Stimulated activated naive CD8-positive, alpha-beta T cell treated with anti-CD3 and anti-CD28 coated beads, Interleukin-15, amount 100 ng/mL, for 72 hours (primary cell): ENCODE measurements around the gene KCNMB1.
A peak's percentile ranks its signal among the peaks of the same experiment; 100 is the strongest.

ENCODE experiments used
- ATAC-seq: fragments of 150-1000 bp; cut with Tn5 transposase; 2 replicates; pipeline ENCODE4 v1.10.0; 2021; ENCODE audit warnings: mild to moderate bottlenecking, moderate library complexity
- DNase-seq, 2 donors: peaks; one replicate each; pipeline ENCODE4 v3.0.0; 2021 to 2022
- H3K27ac Mint-ChIP-seq, 2 donors: one replicate each; pipeline ENCODE4 v1.8.0; 2022; ENCODE audit warnings: mild to moderate bottlenecking in 2 of 2, mixed read lengths in 2 of 2, moderate library complexity in 2 of 2
- H3K27me3 Mint-ChIP-seq: one replicate; pipeline ENCODE4 v1.8.0; 2022; ENCODE audit warnings: mixed read lengths
- H3K4me1 Mint-ChIP-seq: one replicate; pipeline ENCODE4 v1.8.0; 2022; ENCODE audit warnings: mild to moderate bottlenecking, mixed read lengths
- H3K4me3 Mint-ChIP-seq, 2 donors: one replicate each; pipeline ENCODE4 v1.8.0; 2022; ENCODE audit warnings: mild to moderate bottlenecking in 2 of 2, mixed read lengths in 2 of 2, moderate library complexity in 1 of 2
- H3K9me3 Mint-ChIP-seq, 2 donors: one replicate each; pipeline ENCODE4 v1.8.0; 2022; ENCODE audit warnings: mixed read lengths in 2 of 2

Gene KCNMB1

GRCh38 chr5:170368586-170368985, 20.6 kb downstream of the KCNMB1 start:
- peaks cover 8% of the 10 kb centered on the region for H3K27me3 Mint-ChIP-seq
- no peak overlapping the region for H3K4me3 Mint-ChIP-seq
- no peaks in the 10 kb centered on the region for H3K4me1 Mint-ChIP-seq
- ATAC-seq (no peak), DNase-seq (no peak)
- H3K9me3 Mint-ChIP-seq: no peaks in the 10 kb centered on the region
- H3K27ac Mint-ChIP-seq: no peak overlapping the region

- no peaks in the 10 kb centered on the region for H3K4me1 Mint-ChIP-seq
- H3K9me3 Mint-ChIP-seq: no peaks in the 10 kb centered on the region
- DNase-seq: no peak
- H3K27ac Mint-ChIP-seq: no peak overlapping the region
- no peaks in the 10 kb centered on the region for H3K27me3 Mint-ChIP-seq
- no peak for ATAC-seq
- no peak overlapping the region for H3K4me3 Mint-ChIP-seq
These were observed 22.9 kb downstream of the KCNMB1 start for GRCh38 chr5:170366276-170366675.

- Mint-ChIP-seq H3K27ac (no peak overlapping the region), H3K27me3 (no peaks in the 10 kb centered on the region), H3K4me3 (no peak overlapping the region), H3K9me3 (no peaks in the 10 kb centered on the region), H3K4me1 (no peaks in the 10 kb centered on the region)
- ATAC-seq: no peak
- DNase-seq: no peak
These were observed 23.3 kb downstream of the KCNMB1 start for GRCh38 chr5:170365831-170366230.

GRCh38 chr5:170365011-170365410, 24.2 kb downstream of the KCNMB1 start:
- ATAC-seq (no peak), DNase-seq (no peak)
- H3K27ac Mint-ChIP-seq: no peak overlapping the region
- H3K4me1 Mint-ChIP-seq: no peaks in the 10 kb centered on the region
- H3K27me3 Mint-ChIP-seq: no peaks in the 10 kb centered on the region
- no peaks in the 10 kb centered on the region for H3K9me3 Mint-ChIP-seq
- no peak overlapping the region for H3K4me3 Mint-ChIP-seq

- no peak overlapping the region for H3K27ac Mint-ChIP-seq
- H3K4me3 Mint-ChIP-seq: no peak overlapping the region
- H3K9me3 Mint-ChIP-seq: no peaks in the 10 kb centered on the region
- DNase-seq (no peak), ATAC-seq (no peak)
- no peaks in the 10 kb centered on the region for H3K4me1 Mint-ChIP-seq
- no peaks in the 10 kb centered on the region for H3K27me3 Mint-ChIP-seq
These were observed 25.5 kb downstream of the KCNMB1 start for GRCh38 chr5:170363671-170364070.

- ATAC-seq (no peak), DNase-seq (no peak)
- Mint-ChIP-seq H3K27ac (peak overlapping the region in 1 of 2 donors; percentile 68), H3K9me3 (no peaks in the 10 kb centered on the region), H3K27me3 (no peaks in the 10 kb centered on the region), H3K4me1 (peaks cover 6% of the 10 kb centered on the region), H3K4me3 (no peak overlapping the region)
These were observed 26.5 kb downstream of the KCNMB1 start for GRCh38 chr5:170362656-170363055.

- Mint-ChIP-seq H3K4me1 (peaks cover 7% of the 10 kb centered on the region), H3K9me3 (no peaks in the 10 kb centered on the region), H3K27ac (no peak overlapping the region), H3K27me3 (no peaks in the 10 kb centered on the region), H3K4me3 (no peak overlapping the region)
- DNase-seq (no peak), ATAC-seq (no peak)
These were observed 27.1 kb downstream of the KCNMB1 start for GRCh38 chr5:170362102-170362501.

- H3K4me3 Mint-ChIP-seq: no peak overlapping the region
These were observed 27.6 kb downstream of the KCNMB1 start for GRCh38 chr5:170361616-170362015.

GRCh38 chr5:170361116-170361515, 28.1 kb downstream of the KCNMB1 start:
- Mint-ChIP-seq H3K27me3 (no peaks in the 10 kb centered on the region), H3K4me1 (peaks cover 7% of the 10 kb centered on the region), H3K4me3 (no peak overlapping the region), H3K27ac (no peak overlapping the region), H3K9me3 (no peaks in the 10 kb centered on the region)
- ATAC-seq (no peak), DNase-seq (no peak)

More at GRCh38 chr5:170361616-170362015, 27.6 kb downstream of the KCNMB1 start:
- Mint-ChIP-seq H3K9me3 (no peaks in the 10 kb centered on the region), H3K27me3 (no peaks in the 10 kb centered on the region), H3K27ac (no peak overlapping the region), H3K4me1 (peaks cover 7% of the 10 kb centered on the region)
- ATAC-seq: no peak
- DNase-seq: no peak

GRCh38 chr5:170360709-170361108, 28.5 kb downstream of the KCNMB1 start:
- no peak for DNase-seq
- ATAC-seq: no peak
- H3K9me3 Mint-ChIP-seq: no peaks in the 10 kb centered on the region

GRCh38 chr5:170357955-170358444, 31.2 kb downstream of the KCNMB1 start:
- DNase-seq (no peak), ATAC-seq (no peak)
- peaks cover 12% of the 10 kb centered on the region for H3K4me1 Mint-ChIP-seq
- H3K9me3 Mint-ChIP-seq: no peaks in the 10 kb centered on the region
- peaks cover 16% of the 10 kb centered on the region for H3K27me3 Mint-ChIP-seq
- peak overlapping the region in 1 of 2 donors; percentile 87 for H3K27ac Mint-ChIP-seq
- no peak overlapping the region for H3K4me3 Mint-ChIP-seq

More at GRCh38 chr5:170360709-170361108, 28.5 kb downstream of the KCNMB1 start:
- Mint-ChIP-seq H3K4me3 (no peak overlapping the region), H3K27ac (peak overlapping the region in 1 of 2 donors; percentile 74), H3K4me1 (peaks cover 7% of the 10 kb centered on the region), H3K27me3 (no peaks in the 10 kb centered on the region)

- Mint-ChIP-seq H3K27ac (no peak overlapping the region), H3K4me1 (peaks cover 13% of the 10 kb centered on the region), H3K9me3 (no peaks in the 10 kb centered on the region), H3K27me3 (peaks cover 27% of the 10 kb centered on the region), H3K4me3 (no peak overlapping the region)
- ATAC-seq (no peak), DNase-seq (no peak)
These were observed 33.5 kb downstream of the KCNMB1 start for GRCh38 chr5:170355601-170356098.

GRCh38 chr5:170353961-170354360, 35.2 kb downstream of the KCNMB1 start:
- Mint-ChIP-seq H3K9me3 (no peaks in the 10 kb centered on the region), H3K4me1 (peaks cover 13% of the 10 kb centered on the region), H3K27me3 (peaks cover 27% of the 10 kb centered on the region), H3K4me3 (no peak overlapping the region), H3K27ac (no peak overlapping the region)
- no peak for DNase-seq
- ATAC-seq: no peak

- Mint-ChIP-seq H3K9me3 (no peaks in the 10 kb centered on the region), H3K27ac (peak overlapping the region in 1 of 2 donors; percentile 7), H3K4me1 (peaks cover 12% of the 10 kb centered on the region), H3K27me3 (peaks cover 29% of the 10 kb centered on the region), H3K4me3 (no peak overlapping the region)
- DNase-seq (no peak), ATAC-seq (no peak)
These were observed 36.0 kb downstream of the KCNMB1 start for GRCh38 chr5:170353011-170353761.

GRCh38 chr5:170348137-170348633, 41.0 kb downstream of the KCNMB1 start:
- Mint-ChIP-seq H3K27me3 (peaks cover 24% of the 10 kb centered on the region), H3K27ac (no peak overlapping the region), H3K4me3 (no peak overlapping the region), H3K4me1 (peaks cover 9% of the 10 kb centered on the region), H3K9me3 (peaks cover 0 to 6% of the 10 kb centered on the region in 2 donors)
- DNase-seq (no peak), ATAC-seq (no peak)

GRCh38 chr5:170347022-170347567, 42.1 kb downstream of the KCNMB1 start:
- no peak for DNase-seq
- Mint-ChIP-seq H3K27ac (no peak overlapping the region), H3K9me3 (peaks cover 0 to 6% of the 10 kb centered on the region in 2 donors), H3K27me3 (peaks cover 19% of the 10 kb centered on the region), H3K4me1 (peaks cover 6% of the 10 kb centered on the region), H3K4me3 (no peak overlapping the region)
- no peak for ATAC-seq
